Gastrocnemius medialis (tissue), 4 donors: ENCODE results near the gene SLC5A8. TPM values are rescaled to one million over a fixed set of nuclear protein-coding genes. Genes with fewer than 3 reads are reported as not detected.
"Not testable (repeated sequence)": the region's sequence is repeated elsewhere in the genome, so short reads cannot be mapped to it uniquely, and the experiment has no call there.

Source experiments
- ATAC-seq, 2 donors: fragments of 150-250 bp; one replicate each; pipeline ENCODE4 v1.9.1; 2016
- DNase-seq, 2 donors: peaks; one replicate each; pipeline ENCODE4 v3.0.0-alpha.2; 2019
- H3K27ac ChIP-seq, 4 donors: fragments of 200-600 bp; sonication (generic); 1 replicate in 1 of 4; 2 replicates in 3 of 4; pipeline ENCODE4 v1.5.1; 2016 to 2018; ENCODE audit warnings: mild to moderate bottlenecking in 2 of 4, moderate library complexity in 1 of 4
- H3K27me3 ChIP-seq, 3 donors: fragments of 200-600 bp; sonication (generic) in 2 of 3; 1 replicate in 1 of 3; 2 replicates in 2 of 3; pipeline versions ENCODE4 v1.5.1 to v1.6.0; 2016 to 2019; ENCODE audit warnings: mild to moderate bottlenecking in 1 of 3, moderate library complexity in 1 of 3
- H3K36me3 ChIP-seq, 2 donors: fragments of 200-600 bp; sonication (generic) in 1 of 2; one replicate each; pipeline ENCODE4 v1.5.1; 2017 to 2018
- H3K4me1 ChIP-seq, 2 donors: fragments of 200-600 bp; sonication (generic) in 1 of 2; one replicate each; pipeline ENCODE4 v1.5.1; 2016 to 2017; ENCODE audit warnings: mild to moderate bottlenecking in 2 of 2
- H3K4me3 ChIP-seq, 4 donors: fragments of 200-600 bp; sonication (generic) in 3 of 4; 1 replicate in 1 of 4; 2 replicates in 3 of 4; pipeline ENCODE4 v1.5.1; 2016 to 2019; ENCODE audit warnings: mild to moderate bottlenecking in 2 of 4
- H3K9me3 ChIP-seq, 3 donors: fragments of 200-600 bp; sonication (generic) in 2 of 3; 1 replicate in 1 of 3; 2 replicates in 2 of 3; pipeline ENCODE4 v1.5.1; 2016 to 2019
- CTCF ChIP-seq, 5 experiments: fragments of 450-650 bp in 3 of 5; fragments of 200-600 bp in 2 of 5; sonication (generic) in 2 of 5; IDR thresholded peaks in 4 of 5; conservative IDR thresholded peaks in 1 of 5; 1 replicate in 4 of 5; 2 replicates in 1 of 5; pipeline ENCODE4 v1.5.1; 2016 to 2019; ENCODE audit warnings: antibody characterized with exemption in 5 of 5, mild to moderate bottlenecking in 3 of 5, moderate library complexity in 3 of 5
- POLR2A ChIP-seq, 2 donors: fragments of 450-650 bp; IDR thresholded peaks; one replicate each; pipeline ENCODE4 v1.6.1; 2017; ENCODE audit warnings: antibody characterized with exemption in 2 of 2, mild to moderate bottlenecking in 2 of 2, moderate library complexity in 2 of 2
- in situ Hi-C, 4 donors: fragments of 200-750 bp; cut with MboI; loops; one replicate each; pipeline versions ENCODE4 v1.15.0 to v1.8.0; 2017; ENCODE audit warnings: low sequenced_read_pairs in 4 of 4
- intact Hi-C: fragments of 100-400 bp; cut with DNase I; formaldehyde crosslinking; loops from one replicate; pipeline ENCODE4 v1.15.1; 2023; ENCODE audit warnings: low total_unique reads
- total RNA-seq, 4 donors: library from RNA; depleted of rRNA; stranded (reverse); fragments of >200 nt; gene quantifications; one replicate each; pipeline versions ENCODE4 v1.1.0 to v1.2.3, GENCODE V29; 2016

The SLC5A8 gene
- total RNA-seq, 4 donors from 2014 or later = not detected

DNA sequence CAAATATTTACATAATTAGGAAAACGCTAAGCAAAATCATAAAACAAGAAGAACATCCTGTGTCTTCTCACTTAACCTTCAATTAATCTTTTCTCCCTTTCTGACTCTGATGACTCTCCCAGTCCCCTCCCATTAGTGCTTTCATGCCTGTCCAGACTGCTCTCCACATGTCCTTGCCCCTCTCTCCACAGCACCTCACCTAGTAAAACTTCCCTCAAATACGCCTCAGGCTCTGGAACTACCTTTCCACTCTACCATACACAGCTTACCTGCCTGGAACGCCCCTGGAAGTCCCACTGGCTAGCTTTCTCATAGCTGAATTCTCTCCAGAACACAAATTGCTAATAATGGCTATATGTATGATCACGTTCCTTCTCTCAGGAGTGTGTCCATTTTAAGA is 44.7 kb downstream of the SLC5A8 start:
- no peak overlapping the region for H3K27ac ChIP-seq
- intact Hi-C loops (no loop called here), in situ Hi-C loops (no loop called here)
- no peaks in the 10 kb centered on the region for H3K36me3 ChIP-seq
- TF ChIP-seq POLR2A (IDR thresholded peaks at IDR 0.05) = no peak
- TF ChIP-seq CTCF (IDR thresholded peaks at IDR 0.05 in 4 of 5, conservative IDR thresholded peaks at IDR 0.05 in 1 of 5) = no peak
- H3K4me3 ChIP-seq = no peak overlapping the region
- ATAC-seq (no peak), DNase-seq (no peak)
- H3K4me1 ChIP-seq = no peaks in the 10 kb centered on the region
- no peaks in the 10 kb centered on the region for H3K27me3 ChIP-seq
- H3K9me3 ChIP-seq = no peaks in the 10 kb centered on the region

- not testable (repeated sequence) for ATAC-seq, H3K4me1 ChIP-seq
These were observed 64.1 kb downstream of the SLC5A8 start for GRCh38 chr12:101145777-101146431.

GRCh38 chr12:101127521-101128219 is 82.4 kb downstream of the SLC5A8 start:
- Histone ChIP-seq H3K27ac (no peak overlapping the region), H3K27me3 (no peaks in the 10 kb centered on the region), H3K4me1 (no peaks in the 10 kb centered on the region), H3K9me3 (no peaks in the 10 kb centered on the region), H3K36me3 (no peaks in the 10 kb centered on the region), H3K4me3 (no peak overlapping the region)
- intact Hi-C loops = no loop called here
- in situ Hi-C loops = no loop called here
- ATAC-seq = no peak
- DNase-seq = no peak
- no peak for TF ChIP-seq POLR2A (IDR thresholded peaks at IDR 0.05)
- TF ChIP-seq CTCF (IDR thresholded peaks at IDR 0.05 in 4 of 5, conservative IDR thresholded peaks at IDR 0.05 in 1 of 5) = no peak

More at GRCh38 chr12:101145777-101146431, 64.1 kb downstream of the SLC5A8 start:
- intact Hi-C loops, in situ Hi-C loops, DNase-seq, H3K36me3 ChIP-seq, H3K27ac ChIP-seq, H3K4me3 ChIP-seq, H3K9me3 ChIP-seq, H3K27me3 ChIP-seq: not testable (repeated sequence)

DNA sequence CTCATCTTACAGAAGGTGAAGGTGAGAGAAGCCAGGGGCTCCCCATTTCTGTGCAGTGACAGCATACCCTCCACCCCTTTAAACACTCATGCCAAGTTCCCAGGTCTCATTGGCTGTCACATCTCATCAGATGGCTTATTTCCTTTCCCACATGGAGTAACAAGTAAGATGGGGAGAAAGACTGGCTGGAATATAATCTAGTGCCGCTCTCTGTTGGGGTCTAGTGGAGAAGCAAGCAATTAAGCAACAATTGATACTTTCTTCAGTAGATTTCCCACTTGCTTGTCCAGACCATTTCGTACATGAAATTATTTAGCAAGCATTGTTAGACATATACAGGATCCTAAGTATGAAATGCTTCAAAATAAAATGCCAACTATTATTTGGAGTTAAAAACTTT is 92.2 kb downstream of the SLC5A8 start:
- Histone ChIP-seq H3K9me3 (no peaks in the 10 kb centered on the region), H3K27me3 (no peaks in the 10 kb centered on the region), H3K4me1 (no peaks in the 10 kb centered on the region), H3K27ac (no peak overlapping the region), H3K4me3 (no peak overlapping the region), H3K36me3 (no peaks in the 10 kb centered on the region)
- ATAC-seq = no peak
- TF ChIP-seq CTCF (IDR thresholded peaks at IDR 0.05 in 4 of 5, conservative IDR thresholded peaks at IDR 0.05 in 1 of 5) (no peak), POLR2A (IDR thresholded peaks at IDR 0.05) (no peak)
- no peak for DNase-seq
- in situ Hi-C loops = no loop called here
- intact Hi-C loops = no loop called here

GRCh38 chr12:101116911-101117310 is 93.1 kb downstream of the SLC5A8 start:
- TF ChIP-seq POLR2A (IDR thresholded peaks at IDR 0.05) = no peak
- no peak for TF ChIP-seq CTCF (IDR thresholded peaks at IDR 0.05 in 4 of 5, conservative IDR thresholded peaks at IDR 0.05 in 1 of 5)
- intact Hi-C loops = no loop called here
- no peaks in the 10 kb centered on the region for H3K36me3 ChIP-seq
- no peaks in the 10 kb centered on the region for H3K9me3 ChIP-seq
- DNase-seq (no peak), ATAC-seq (no peak)
- no peaks in the 10 kb centered on the region for H3K27me3 ChIP-seq
- H3K27ac ChIP-seq = no peak overlapping the region
- no peak overlapping the region for H3K4me3 ChIP-seq
- no peaks in the 10 kb centered on the region for H3K4me1 ChIP-seq
- in situ Hi-C loops = no loop called here
